AG10803 (cell line): ENCODE data around the gene CPNE4.
A peak's percentile ranks its signal among the peaks of the same experiment; 100 is the strongest.

ENCODE experiments used
- DNase-seq: peaks from one replicate; pipeline ENCODE4 v3.0.0; 2010; ENCODE audit warnings: low read depth
- H3K4me3 ChIP-seq: 2 replicates; pipeline ENCODE4 v1.5.1; 2011; ENCODE audit warnings: mild to moderate bottlenecking, low read length, control low read depth
- CTCF ChIP-seq: conservative IDR thresholded peaks from 2 replicates; pipeline ENCODE4 v1.5.1; 2011; ENCODE audit warnings: mild to moderate bottlenecking, low read length, control low read depth, inconsistent platforms

CPNE4 gene

GRCh38 chr3:131729643-131730017 is 305.2 kb downstream of the CPNE4 start:
- DNase-seq, result peak; percentile 61
- no peak overlapping the region for H3K4me3 ChIP-seq
- TF ChIP-seq CTCF, result no peak

- peak; percentile 10 for DNase-seq
- H3K4me3 ChIP-seq, result no peak overlapping the region
- TF ChIP-seq CTCF, result no peak
Observed at GRCh38 chr3:131728898-131729642, 305.7 kb downstream of the CPNE4 start.

GRCh38 chr3:131725414-131725813 is 309.4 kb downstream of the CPNE4 start:
- no peak for TF ChIP-seq CTCF
- no peak overlapping the region for H3K4me3 ChIP-seq
- no peak for DNase-seq

- no peak overlapping the region for H3K4me3 ChIP-seq
- TF ChIP-seq CTCF, result no peak
- DNase-seq, result no peak
Observed at GRCh38 chr3:131723343-131723742, 311.5 kb downstream of the CPNE4 start.

- no peak overlapping the region for H3K4me3 ChIP-seq
- DNase-seq, result no peak
- TF ChIP-seq CTCF, result no peak
Observed at GRCh38 chr3:131717493-131717892, 317.3 kb downstream of the CPNE4 start.

GRCh38 chr3:131716943-131717342 is 317.9 kb downstream of the CPNE4 start:
- no peak overlapping the region for H3K4me3 ChIP-seq
- DNase-seq, result no peak
- no peak for TF ChIP-seq CTCF

GRCh38 chr3:131716007-131716406 is 318.8 kb downstream of the CPNE4 start:
- DNase-seq, result no peak
- TF ChIP-seq CTCF, result no peak

More at GRCh38 chr3:131716007-131716406, 318.8 kb downstream of the CPNE4 start:
- H3K4me3 ChIP-seq, result no peak overlapping the region
